Nucleus accumbens (tissue), 56 donors: ENCODE data around the gene CPA2.

Experiments
- DNase-seq, 56 donors: peaks; one replicate each; lab custom pipeline; 2025; lab: John Stamatoyannopoulos, UW

Gene CPA2

GRCh38 chr7:130277763-130278643 is 11.3 kb downstream of the CPA2 start:
- peak in 44 of 56 donors; percentile 6 to 76 (median 46) for DNase-seq

- no peak for DNase-seq
Observed at GRCh38 chr7:130278860-130279259, 12.2 kb downstream of the CPA2 start.

- no peak for DNase-seq
Observed at GRCh38 chr7:130279286-130279685, 12.6 kb downstream of the CPA2 start.

GRCh38 chr7:130279906-130280305 is 13.2 kb downstream of the CPA2 start:
- DNase-seq = no peak

GRCh38 chr7:130281260-130281659 is 14.6 kb downstream of the CPA2 start:
- DNase-seq = no peak

GRCh38 chr7:130286881-130287280 is 20.2 kb downstream of the CPA2 start:
- DNase-seq = no peak

- no peak for DNase-seq
Observed at GRCh38 chr7:130288168-130288567, 21.5 kb downstream of the CPA2 start.

- DNase-seq = no peak
Observed at GRCh38 chr7:130288829-130289228, 22.2 kb downstream of the CPA2 start.

- DNase-seq = no peak
Observed at GRCh38 chr7:130289478-130289877, 22.8 kb downstream of the CPA2 start.

GRCh38 chr7:130290745-130291144 is 24.1 kb downstream of the CPA2 start:
- DNase-seq = no peak

- DNase-seq = no peak
Observed at GRCh38 chr7:130292682-130293257, 26.1 kb downstream of the CPA2 start, which contains the start of gene CPA4. TSS of gene CPA4 (plus strand) at chr7:130293161. CDS start at chr7:130293181, 20 bp downstream.

- no peak for DNase-seq
Observed at GRCh38 chr7:130293521-130293920, 26.9 kb downstream of the CPA2 start.

- no peak for DNase-seq
Observed at GRCh38 chr7:130294314-130294713, 27.7 kb downstream of the CPA2 start.

GRCh38 chr7:130296221-130296951 is 29.7 kb downstream of the CPA2 start:
- no peak for DNase-seq

- no peak for DNase-seq
Observed at GRCh38 chr7:130297628-130298543, 31.2 kb downstream of the CPA2 start.

- DNase-seq = no peak
Observed at GRCh38 chr7:130298544-130299326, 32.1 kb downstream of the CPA2 start.

- DNase-seq = no peak
Observed at GRCh38 chr7:130299866-130300265, 33.2 kb downstream of the CPA2 start.

- no peak for DNase-seq
Observed at GRCh38 chr7:130301501-130302020, 34.9 kb downstream of the CPA2 start.

GRCh38 chr7:130302649-130303048 is 36.0 kb downstream of the CPA2 start:
- no peak for DNase-seq
